ENCODE data around the gene GREB1.

The GREB1 gene

DNA sequence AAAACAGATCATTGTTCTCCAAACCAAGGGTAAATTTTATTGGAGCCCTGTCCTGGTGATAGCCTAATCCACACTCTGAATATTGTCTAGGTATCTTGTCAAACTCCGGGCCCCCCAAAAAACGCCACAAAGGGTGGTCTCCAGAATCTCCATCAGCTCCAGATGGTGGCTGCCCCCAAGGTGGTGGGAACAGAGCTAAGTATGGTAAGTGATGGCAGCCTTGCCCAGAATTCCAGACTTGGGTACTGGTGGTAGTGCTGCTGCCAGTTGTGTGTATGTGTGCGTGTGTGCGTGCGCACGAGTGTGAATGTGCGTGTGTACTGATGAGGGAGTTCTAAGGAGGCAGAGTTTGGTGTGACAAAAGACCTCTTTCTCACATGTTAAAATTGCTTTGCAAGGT lies 51.2 kb downstream of the GREB1 start:
- 96% methylated on average over 7 of the region's 7 CpGs for WGBS (ENCODE audit: insufficient coverage)
- CTCF ChIA-PET, result interaction anchor here (0.9 to 6.6 kb wide), 14 partner anchors 8 to 750 kb away, joined by 3 to 125 read pairs (median 5); partner anchors contain the start of gene E2F6
- Histone ChIP-seq H3K27ac (ENCODE audit: insufficient read depth in 1 of 2, low read depth in 1 of 2, low read length in 2 of 2, poor library complexity in 1 of 2, severe bottlenecking in 2 of 2) (no peak overlapping the region), H3K4me3 (ENCODE audit: control insufficient read depth in 1 of 7, extremely low read depth in 1 of 7, insufficient read depth in 4 of 7, low read depth in 2 of 7, low read length in 6 of 7) (no peak overlapping the region), H3K36me3 (ENCODE audit: control insufficient read depth in 4 of 4, insufficient read depth in 4 of 4, low read length in 3 of 4) (no peaks in the 10 kb centered on the region), H3K9me3 (ENCODE audit: control extremely low read depth in 1 of 5, control insufficient read depth in 4 of 5, insufficient read depth in 2 of 5, low read depth in 1 of 5, low read length in 4 of 5) (no peaks in the 10 kb centered on the region), H3K4me1 (ENCODE audit: control extremely low read depth in 1 of 4, control insufficient read depth in 4 of 4, insufficient read depth in 4 of 4, low read length in 3 of 4) (no peaks in the 10 kb centered on the region), H3K27me3 (replicated peaks in 2 of 5; ENCODE audit: control insufficient read depth in 4 of 5, insufficient read depth in 5 of 5, low read length in 4 of 5) (peaks cover 0 to 9% (median 3%) of the 10 kb centered on the region in 5 experiments)
- DNase-seq, result no peak
- POLR2A ChIA-PET, result no interaction called here

- Histone ChIP-seq H3K36me3 (ENCODE audit: control insufficient read depth in 4 of 4, insufficient read depth in 4 of 4, low read length in 3 of 4) (no peaks in the 10 kb centered on the region), H3K9me3 (ENCODE audit: control extremely low read depth in 1 of 5, control insufficient read depth in 4 of 5, insufficient read depth in 2 of 5, low read depth in 1 of 5, low read length in 4 of 5) (no peaks in the 10 kb centered on the region), H3K4me3 (ENCODE audit: control insufficient read depth in 1 of 7, extremely low read depth in 1 of 7, insufficient read depth in 4 of 7, low read depth in 2 of 7, low read length in 6 of 7) (no peak overlapping the region), H3K4me1 (ENCODE audit: control extremely low read depth in 1 of 4, control insufficient read depth in 4 of 4, insufficient read depth in 4 of 4, low read length in 3 of 4) (no peaks in the 10 kb centered on the region), H3K27ac (ENCODE audit: insufficient read depth in 1 of 2, low read depth in 1 of 2, low read length in 2 of 2, poor library complexity in 1 of 2, severe bottlenecking in 2 of 2) (no peak overlapping the region), H3K27me3 (replicated peaks in 2 of 5; ENCODE audit: control insufficient read depth in 4 of 5, insufficient read depth in 5 of 5, low read length in 4 of 5) (peaks cover 0 to 9% (median 3%) of the 10 kb centered on the region in 5 experiments)
- 91% methylated on average over 18 of the region's 21 CpGs for WGBS (ENCODE audit: insufficient coverage)
- ChIA-PET CTCF (interaction anchor here (0.6 to 2.2 kb wide), 6 partner anchors 14 to 182 kb away, joined by 3 to 6 read pairs (median 4); no protein-coding TSS in a partner anchor), POLR2A (no interaction called here)
- DNase-seq, result no peak
Observed at GRCh38 chr2:11588228-11589110, 54.6 kb downstream of the GREB1 start.

DNA sequence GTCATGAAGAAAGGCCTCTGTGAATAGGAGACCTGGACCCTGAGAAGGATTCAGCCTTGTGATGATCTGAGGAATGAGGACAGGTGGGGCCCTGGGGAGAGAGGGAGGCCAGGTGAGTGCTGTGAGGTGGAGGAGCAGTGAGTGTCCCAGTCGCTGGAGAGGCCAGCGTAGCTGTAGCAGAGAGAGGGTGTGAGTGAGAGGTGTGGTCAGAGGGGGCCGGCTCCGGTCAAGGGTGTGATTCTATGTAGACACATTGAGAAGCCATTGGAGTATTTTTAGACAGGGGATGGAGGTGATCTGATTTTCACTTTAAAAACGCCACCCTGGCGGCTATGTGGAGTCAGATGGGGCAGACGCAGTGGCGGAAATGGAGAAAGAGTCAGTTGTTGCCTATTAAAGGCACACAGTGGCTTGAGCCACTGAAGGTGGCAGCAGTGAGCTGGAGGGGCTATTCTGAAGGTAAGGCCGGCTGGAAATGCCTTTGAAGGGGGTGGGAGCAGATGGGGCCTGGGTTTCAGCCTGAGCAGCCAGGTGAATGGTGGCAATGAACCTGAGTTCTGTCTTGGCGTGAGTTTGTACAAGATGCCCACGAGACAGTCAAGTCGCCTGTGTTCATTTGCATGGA lies 55.6 kb downstream of the GREB1 start:
- H3K27ac ChIP-seq (ENCODE audit: insufficient read depth in 1 of 2, low read depth in 1 of 2, low read length in 2 of 2, poor library complexity in 1 of 2, severe bottlenecking in 2 of 2), result no peak overlapping the region
- H3K36me3 ChIP-seq (ENCODE audit: control insufficient read depth in 4 of 4, insufficient read depth in 4 of 4, low read length in 3 of 4), result no peaks in the 10 kb centered on the region
- peaks cover 0 to 9% (median 3%) of the 10 kb centered on the region in 5 experiments for H3K27me3 ChIP-seq (replicated peaks in 2 of 5; ENCODE audit: control insufficient read depth in 4 of 5, insufficient read depth in 5 of 5, low read length in 4 of 5)
- H3K4me3 ChIP-seq (ENCODE audit: control insufficient read depth in 1 of 7, extremely low read depth in 1 of 7, insufficient read depth in 4 of 7, low read depth in 2 of 7, low read length in 6 of 7), result no peak overlapping the region
- POLR2A ChIA-PET, result no interaction called here
- WGBS (ENCODE audit: insufficient coverage), result 88% methylated on average over 12 of the region's 12 CpGs
- H3K9me3 ChIP-seq (ENCODE audit: control extremely low read depth in 1 of 5, control insufficient read depth in 4 of 5, insufficient read depth in 2 of 5, low read depth in 1 of 5, low read length in 4 of 5), result no peaks in the 10 kb centered on the region
- CTCF ChIA-PET, result no interaction called here
- DNase-seq, result no peak
- H3K4me1 ChIP-seq (ENCODE audit: control extremely low read depth in 1 of 4, control insufficient read depth in 4 of 4, insufficient read depth in 4 of 4, low read length in 3 of 4), result no peaks in the 10 kb centered on the region

- no peak for DNase-seq
- no peaks in the 10 kb centered on the region for H3K36me3 ChIP-seq (ENCODE audit: control insufficient read depth in 4 of 4, insufficient read depth in 4 of 4, low read length in 3 of 4)
- CTCF ChIA-PET, result interaction anchor here (5.8 kb wide), 1 partner anchor 7 kb away, joined by 37 read pairs; no protein-coding TSS in a partner anchor
- POLR2A ChIA-PET, result no interaction called here
- no peaks in the 10 kb centered on the region for H3K9me3 ChIP-seq (ENCODE audit: control extremely low read depth in 1 of 5, control insufficient read depth in 4 of 5, insufficient read depth in 2 of 5, low read depth in 1 of 5, low read length in 4 of 5)
- H3K27ac ChIP-seq (ENCODE audit: insufficient read depth in 1 of 2, low read depth in 1 of 2, low read length in 2 of 2, poor library complexity in 1 of 2, severe bottlenecking in 2 of 2), result no peak overlapping the region
- H3K27me3 ChIP-seq (replicated peaks in 2 of 5; ENCODE audit: control insufficient read depth in 4 of 5, insufficient read depth in 5 of 5, low read length in 4 of 5), result peaks cover 0 to 8% (median under 1%) of the 10 kb centered on the region in 5 experiments
- no peak overlapping the region for H3K4me3 ChIP-seq (ENCODE audit: control insufficient read depth in 1 of 7, extremely low read depth in 1 of 7, insufficient read depth in 4 of 7, low read depth in 2 of 7, low read length in 6 of 7)
- H3K4me1 ChIP-seq (ENCODE audit: control extremely low read depth in 1 of 4, control insufficient read depth in 4 of 4, insufficient read depth in 4 of 4, low read length in 3 of 4), result no peaks in the 10 kb centered on the region
- WGBS (ENCODE audit: insufficient coverage), result 95% methylated on average over 9 of the region's 9 CpGs
Observed at GRCh38 chr2:11590193-11590592, 56.3 kb downstream of the GREB1 start.

- Histone ChIP-seq H3K4me3 (ENCODE audit: control insufficient read depth in 1 of 7, extremely low read depth in 1 of 7, insufficient read depth in 4 of 7, low read depth in 2 of 7, low read length in 6 of 7) (no peak overlapping the region), H3K9me3 (ENCODE audit: control extremely low read depth in 1 of 5, control insufficient read depth in 4 of 5, insufficient read depth in 2 of 5, low read depth in 1 of 5, low read length in 4 of 5) (no peaks in the 10 kb centered on the region), H3K27me3 (replicated peaks in 2 of 5; ENCODE audit: control insufficient read depth in 4 of 5, insufficient read depth in 5 of 5, low read length in 4 of 5) (peaks cover 0 to 8% (median 0%) of the 10 kb centered on the region in 5 experiments), H3K27ac (ENCODE audit: insufficient read depth in 1 of 2, low read depth in 1 of 2, low read length in 2 of 2, poor library complexity in 1 of 2, severe bottlenecking in 2 of 2) (no peak overlapping the region), H3K36me3 (ENCODE audit: control insufficient read depth in 4 of 4, insufficient read depth in 4 of 4, low read length in 3 of 4) (no peaks in the 10 kb centered on the region), H3K4me1 (ENCODE audit: control extremely low read depth in 1 of 4, control insufficient read depth in 4 of 4, insufficient read depth in 4 of 4, low read length in 3 of 4) (no peaks in the 10 kb centered on the region)
- no peak for DNase-seq
- ChIA-PET CTCF (interaction anchor here (1.2 to 5.8 kb wide), 2 partner anchors 8 to 12 kb away, joined by 5 to 37 read pairs; no protein-coding TSS in a partner anchor), POLR2A (no interaction called here)
- 89% methylated on average over 6 of the region's 8 CpGs for WGBS (ENCODE audit: insufficient coverage)
Observed at GRCh38 chr2:11591091-11591490, 57.2 kb downstream of the GREB1 start.

DNA sequence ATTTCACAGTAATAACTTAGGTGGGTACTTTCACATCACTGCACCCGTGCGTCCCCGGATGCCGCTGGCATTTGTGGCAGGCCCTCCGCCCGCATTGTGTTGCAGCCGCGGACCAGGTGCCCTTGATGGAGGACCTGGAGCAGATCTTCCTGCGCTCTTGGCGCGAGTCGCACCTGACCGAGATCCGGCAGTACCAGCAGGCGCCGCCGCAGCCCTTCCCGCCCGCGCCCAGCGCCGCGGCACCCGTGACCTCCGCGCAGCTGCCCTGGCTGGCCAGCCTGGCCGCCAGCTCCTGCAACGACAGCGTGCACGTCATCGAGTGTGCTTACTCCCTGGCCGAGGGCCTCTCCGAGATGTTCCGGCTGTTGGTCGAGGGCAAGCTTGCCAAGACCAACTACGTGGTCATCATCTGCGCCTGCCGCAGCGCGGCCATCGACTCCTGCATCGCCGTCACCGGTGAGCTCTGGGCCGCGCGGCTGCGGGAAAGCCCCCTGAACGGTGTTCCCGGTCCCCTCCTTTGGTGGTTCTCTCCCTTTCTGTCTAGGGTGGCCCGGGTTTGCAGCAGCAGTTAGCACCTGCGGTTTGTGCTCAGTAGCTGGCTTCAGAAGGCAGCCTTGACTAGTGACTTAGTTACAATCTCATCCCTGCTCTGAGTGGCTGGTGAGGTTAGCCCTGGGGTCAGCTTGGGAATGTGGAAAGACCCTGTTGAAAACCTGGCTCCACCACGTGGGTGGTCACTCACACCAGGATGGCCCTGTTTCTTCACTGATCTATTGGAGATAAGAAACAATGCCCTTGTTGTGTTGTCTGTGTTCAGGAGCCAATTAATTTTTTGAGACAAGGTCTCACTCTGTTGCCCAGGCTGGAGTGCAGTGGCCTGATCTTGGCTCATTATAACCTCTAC lies 59.1 kb downstream of the GREB1 start:
- Histone ChIP-seq H3K36me3 (ENCODE audit: control insufficient read depth in 4 of 4, insufficient read depth in 4 of 4, low read length in 3 of 4) (no peaks in the 10 kb centered on the region), H3K9me3 (ENCODE audit: control extremely low read depth in 1 of 5, control insufficient read depth in 4 of 5, insufficient read depth in 2 of 5, low read depth in 1 of 5, low read length in 4 of 5) (no peaks in the 10 kb centered on the region), H3K27ac (ENCODE audit: insufficient read depth in 1 of 2, low read depth in 1 of 2, low read length in 2 of 2, poor library complexity in 1 of 2, severe bottlenecking in 2 of 2) (no peak overlapping the region), H3K4me1 (ENCODE audit: control extremely low read depth in 1 of 4, control insufficient read depth in 4 of 4, insufficient read depth in 4 of 4, low read length in 3 of 4) (no peaks in the 10 kb centered on the region), H3K27me3 (replicated peaks in 2 of 5; ENCODE audit: control insufficient read depth in 4 of 5, insufficient read depth in 5 of 5, low read length in 4 of 5) (peaks cover 0 to 5% (median 0%) of the 10 kb centered on the region in 5 experiments), H3K4me3 (ENCODE audit: control insufficient read depth in 1 of 7, extremely low read depth in 1 of 7, insufficient read depth in 4 of 7, low read depth in 2 of 7, low read length in 6 of 7) (no peak overlapping the region)
- no peak for DNase-seq
- 95% methylated on average over 40 of the region's 53 CpGs for WGBS (ENCODE audit: insufficient coverage)
- POLR2A ChIA-PET, result no interaction called here
- CTCF ChIA-PET, result interaction anchor here (5.8 kb wide), 1 partner anchor 10 kb away, joined by 37 read pairs; no protein-coding TSS in a partner anchor
